Adrenal gland (tissue), 5 donors: Measurements from ENCODE around the gene RXFP4.

ENCODE experiments used
- CTCF ChIP-seq, 6 experiments: fragments of 450-650 bp in 4 of 6; fragments of 200-600 bp in 2 of 6; sonication (generic) in 1 of 6; IDR thresholded peaks; 1 replicate in 5 of 6; 2 replicates in 1 of 6; pipeline versions ENCODE4 v1.5.1 to v1.8.0; 2016 to 2021; ENCODE audit warnings: antibody characterized with exemption in 6 of 6, mild to moderate bottlenecking in 2 of 6, moderate library complexity in 1 of 6
- POLR2A ChIP-seq, 2 donors: fragments of 450-650 bp; IDR thresholded peaks; one replicate each; pipeline ENCODE4 v1.6.1; 2017; ENCODE audit warnings: antibody characterized with exemption in 2 of 2, mild to moderate bottlenecking in 2 of 2, moderate library complexity in 1 of 2
- donor health status: DM: no; HTN: no; CAD: no.

GRCh38 chr1:155976062-155976912 is 34.8 kb downstream of the RXFP4 start:
- TF ChIP-seq CTCF (IDR thresholded peaks at IDR 0.05) (no peak), POLR2A (IDR thresholded peaks at IDR 0.05) (no peak)
